SK-N-MC (cell line): ENCODE results near the gene DIDO1.

ENCODE experiments used
- EZH2 ChIP-seq: fragments of 200-600 bp; sonication (generic); IDR thresholded peaks from one replicate; pipeline ENCODE4 v1.6.1; 2017; ENCODE audit warnings: antibody characterized with exemption
- POLR2AphosphoS5 ChIP-seq: IDR thresholded peaks from 2 replicates; pipeline ENCODE4 v1.6.1; 2012; ENCODE audit warnings: mild to moderate bottlenecking, low read depth, low read length, borderline replicate concordance

- TF ChIP-seq EZH2, result no peak
- TF ChIP-seq POLR2AphosphoS5, result no peak
Observed at GRCh38 chr20:62872184-62872847, 54.0 kb downstream of the DIDO1 start.
